Peyer's patch (tissue), 4 donors: ENCODE data around the gene TAGLN3.

Source experiments
- POLR2A ChIP-seq, 2 donors: fragments of 450-650 bp; IDR thresholded peaks; one replicate each; pipeline ENCODE4 v1.5.1; 2017; ENCODE audit warnings: antibody characterized with exemption in 2 of 2, mild to moderate bottlenecking in 2 of 2, moderate library complexity in 2 of 2
- TF ChIP-seq, protein P1 (sequence below), 6 experiments: fragments of 450-650 bp in 4 of 6; fragments of 200-600 bp in 2 of 6; sonication (generic) in 1 of 6; IDR thresholded peaks; one replicate each; pipeline ENCODE4 v1.5.1; 2017 to 2019; ENCODE audit warnings: antibody characterized with exemption in 6 of 6, mild to moderate bottlenecking in 3 of 6, moderate library complexity in 1 of 6

- TF ChIP-seq, protein P1, sequence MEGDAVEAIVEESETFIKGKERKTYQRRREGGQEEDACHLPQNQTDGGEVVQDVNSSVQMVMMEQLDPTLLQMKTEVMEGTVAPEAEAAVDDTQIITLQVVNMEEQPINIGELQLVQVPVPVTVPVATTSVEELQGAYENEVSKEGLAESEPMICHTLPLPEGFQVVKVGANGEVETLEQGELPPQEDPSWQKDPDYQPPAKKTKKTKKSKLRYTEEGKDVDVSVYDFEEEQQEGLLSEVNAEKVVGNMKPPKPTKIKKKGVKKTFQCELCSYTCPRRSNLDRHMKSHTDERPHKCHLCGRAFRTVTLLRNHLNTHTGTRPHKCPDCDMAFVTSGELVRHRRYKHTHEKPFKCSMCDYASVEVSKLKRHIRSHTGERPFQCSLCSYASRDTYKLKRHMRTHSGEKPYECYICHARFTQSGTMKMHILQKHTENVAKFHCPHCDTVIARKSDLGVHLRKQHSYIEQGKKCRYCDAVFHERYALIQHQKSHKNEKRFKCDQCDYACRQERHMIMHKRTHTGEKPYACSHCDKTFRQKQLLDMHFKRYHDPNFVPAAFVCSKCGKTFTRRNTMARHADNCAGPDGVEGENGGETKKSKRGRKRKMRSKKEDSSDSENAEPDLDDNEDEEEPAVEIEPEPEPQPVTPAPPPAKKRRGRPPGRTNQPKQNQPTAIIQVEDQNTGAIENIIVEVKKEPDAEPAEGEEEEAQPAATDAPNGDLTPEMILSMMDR (IDR thresholded peaks at IDR 0.05) = no peak
- no peak for TF ChIP-seq POLR2A (IDR thresholded peaks at IDR 0.05)
Measured at GRCh38 chr3:111956449-111956848, 42.3 kb upstream of the TAGLN3 start.
